ENCODE results near the gene HIF3A. TPM values are rescaled to one million over a fixed set of nuclear protein-coding genes. Genes with fewer than 3 reads are reported as not detected.
A peak's percentile ranks its signal among the peaks of the same experiment; 100 is the strongest.

HIF3A gene
- total RNA-seq, 2 donors from 2014 or later = 41.6 to 71.9 TPM

DNA sequence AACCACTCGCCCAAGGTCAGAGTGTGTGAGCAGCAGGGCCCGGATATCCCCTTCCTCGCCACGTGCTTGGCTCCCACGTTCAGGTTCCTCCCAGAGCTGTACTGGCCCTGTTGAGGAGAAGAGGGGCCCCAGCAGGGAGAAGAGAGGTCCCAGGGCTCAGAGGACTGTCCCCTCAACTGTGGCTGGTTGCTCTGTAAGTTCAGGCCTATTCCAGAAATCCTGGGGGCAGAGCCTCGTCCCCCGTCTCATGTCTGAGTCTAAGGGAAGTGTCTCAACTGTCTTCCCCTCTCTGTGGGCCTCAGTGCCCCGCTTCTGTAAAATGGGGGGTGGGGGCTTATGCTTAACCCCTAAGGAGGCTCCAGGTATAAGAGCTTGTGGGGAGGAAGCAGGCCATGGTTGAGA lies 53.9 kb downstream of the HIF3A start:
- H3K4me3 ChIP-seq (ENCODE audit: low read length) = no peak overlapping the region
- peaks cover 3% of the 10 kb centered on the region for H3K4me1 ChIP-seq (ENCODE audit: control insufficient read depth, insufficient read depth, low read length)
- Mint-ChIP-seq H3K4me1 (peaks cover 31% of the 10 kb centered on the region), H3K36me3 (ENCODE audit: low read depth) (peaks cover 42% of the 10 kb centered on the region), H3K27me3 (ENCODE audit: insufficient read depth) (no peaks in the 10 kb centered on the region), H3K4me3 (no peak overlapping the region), H3K27ac (no peak overlapping the region), H3K9me3 (no peaks in the 10 kb centered on the region)
- TF ChIP-seq, protein P1, sequence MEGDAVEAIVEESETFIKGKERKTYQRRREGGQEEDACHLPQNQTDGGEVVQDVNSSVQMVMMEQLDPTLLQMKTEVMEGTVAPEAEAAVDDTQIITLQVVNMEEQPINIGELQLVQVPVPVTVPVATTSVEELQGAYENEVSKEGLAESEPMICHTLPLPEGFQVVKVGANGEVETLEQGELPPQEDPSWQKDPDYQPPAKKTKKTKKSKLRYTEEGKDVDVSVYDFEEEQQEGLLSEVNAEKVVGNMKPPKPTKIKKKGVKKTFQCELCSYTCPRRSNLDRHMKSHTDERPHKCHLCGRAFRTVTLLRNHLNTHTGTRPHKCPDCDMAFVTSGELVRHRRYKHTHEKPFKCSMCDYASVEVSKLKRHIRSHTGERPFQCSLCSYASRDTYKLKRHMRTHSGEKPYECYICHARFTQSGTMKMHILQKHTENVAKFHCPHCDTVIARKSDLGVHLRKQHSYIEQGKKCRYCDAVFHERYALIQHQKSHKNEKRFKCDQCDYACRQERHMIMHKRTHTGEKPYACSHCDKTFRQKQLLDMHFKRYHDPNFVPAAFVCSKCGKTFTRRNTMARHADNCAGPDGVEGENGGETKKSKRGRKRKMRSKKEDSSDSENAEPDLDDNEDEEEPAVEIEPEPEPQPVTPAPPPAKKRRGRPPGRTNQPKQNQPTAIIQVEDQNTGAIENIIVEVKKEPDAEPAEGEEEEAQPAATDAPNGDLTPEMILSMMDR (conservative IDR thresholded peaks at IDR 0.05) = no peak
- no peak for DNase-seq
- H3K9me3 ChIP-seq (ENCODE audit: control insufficient read depth, low read length) = no peaks in the 10 kb centered on the region
- H3K27me3 ChIP-seq (ENCODE audit: control insufficient read depth, insufficient read depth, low read length, poor library complexity, severe bottlenecking) = no peaks in the 10 kb centered on the region
- no peak overlapping the region for H3K27ac ChIP-seq (ENCODE audit: low read depth, low read length)
- H3K36me3 ChIP-seq (ENCODE audit: control insufficient read depth, insufficient read depth, low read length) = peaks cover 42% of the 10 kb centered on the region
- H3K9ac ChIP-seq (ENCODE audit: extremely low read depth, low read length, poor library complexity, severe bottlenecking) = no peak overlapping the region
- 73 to 85% methylated on average over 7 to 8 of the region's 8 CpGs for WGBS, 2 experiments (ENCODE audit: insufficient coverage in 1 of 2, insufficient read length in 1 of 2)

DNA sequence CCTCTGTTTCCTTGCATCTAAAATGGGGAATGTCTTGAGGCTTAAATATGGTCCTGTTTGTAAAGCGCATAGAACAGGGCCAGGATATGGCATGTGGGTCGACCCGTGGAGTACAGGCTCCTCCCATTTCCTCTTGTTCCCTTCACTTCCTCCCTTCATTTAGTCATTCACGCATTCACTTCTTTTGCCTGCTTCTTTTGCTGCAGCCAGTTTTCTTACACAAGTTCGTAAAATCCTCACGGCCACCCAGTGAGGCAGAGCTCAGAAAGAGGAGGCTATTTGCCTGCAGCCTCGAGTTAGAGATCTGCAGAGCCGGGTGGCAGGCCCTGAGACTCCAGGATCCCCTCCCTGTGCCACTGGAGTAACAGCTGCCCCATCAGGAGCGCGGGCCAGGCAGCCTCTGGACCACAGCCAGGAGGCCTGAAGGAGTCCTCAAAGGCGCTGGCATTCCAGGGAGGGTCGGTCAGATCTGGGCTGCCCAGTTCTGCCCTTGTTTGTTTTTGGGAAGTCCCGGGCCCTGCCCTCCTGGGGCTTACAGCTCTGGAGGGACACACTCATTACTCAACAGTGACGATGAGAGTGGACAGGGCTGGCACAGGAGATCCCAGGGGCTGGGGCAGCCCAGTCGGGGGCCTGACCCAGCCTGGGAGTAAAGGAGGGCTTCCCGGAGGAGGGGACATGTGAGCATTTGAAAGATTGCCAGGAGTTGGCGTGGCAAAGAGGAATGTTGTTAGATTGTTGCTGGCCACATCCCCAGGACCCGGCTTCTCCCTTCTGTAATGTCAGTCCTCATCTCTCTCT lies 54.6 kb downstream of the HIF3A start:
- Mint-ChIP-seq H3K36me3 (ENCODE audit: low read depth) (peaks cover 47% of the 10 kb centered on the region), H3K4me1 (peaks cover 29% of the 10 kb centered on the region), H3K9me3 (no peaks in the 10 kb centered on the region), H3K27ac (peak overlapping the region; percentile 15), H3K4me3 (no peak overlapping the region), H3K27me3 (ENCODE audit: insufficient read depth) (no peaks in the 10 kb centered on the region)
- TF ChIP-seq, protein P1 (conservative IDR thresholded peaks at IDR 0.05) = no peak
- 91 to 92% methylated on average over 17 to 18 of the region's 18 CpGs for WGBS, 2 experiments (ENCODE audit: insufficient coverage in 1 of 2, insufficient read length in 1 of 2)
- Histone ChIP-seq H3K36me3 (ENCODE audit: control insufficient read depth, insufficient read depth, low read length) (peaks cover 48% of the 10 kb centered on the region), H3K27ac (ENCODE audit: low read depth, low read length) (no peak overlapping the region), H3K9me3 (ENCODE audit: control insufficient read depth, low read length) (no peaks in the 10 kb centered on the region), H3K4me1 (ENCODE audit: control insufficient read depth, insufficient read depth, low read length) (peaks cover 3% of the 10 kb centered on the region), H3K4me3 (ENCODE audit: low read length) (no peak overlapping the region), H3K27me3 (ENCODE audit: control insufficient read depth, insufficient read depth, low read length, poor library complexity, severe bottlenecking) (no peaks in the 10 kb centered on the region), H3K9ac (ENCODE audit: extremely low read depth, low read length, poor library complexity, severe bottlenecking) (no peak overlapping the region)
- no peak for DNase-seq

DNA sequence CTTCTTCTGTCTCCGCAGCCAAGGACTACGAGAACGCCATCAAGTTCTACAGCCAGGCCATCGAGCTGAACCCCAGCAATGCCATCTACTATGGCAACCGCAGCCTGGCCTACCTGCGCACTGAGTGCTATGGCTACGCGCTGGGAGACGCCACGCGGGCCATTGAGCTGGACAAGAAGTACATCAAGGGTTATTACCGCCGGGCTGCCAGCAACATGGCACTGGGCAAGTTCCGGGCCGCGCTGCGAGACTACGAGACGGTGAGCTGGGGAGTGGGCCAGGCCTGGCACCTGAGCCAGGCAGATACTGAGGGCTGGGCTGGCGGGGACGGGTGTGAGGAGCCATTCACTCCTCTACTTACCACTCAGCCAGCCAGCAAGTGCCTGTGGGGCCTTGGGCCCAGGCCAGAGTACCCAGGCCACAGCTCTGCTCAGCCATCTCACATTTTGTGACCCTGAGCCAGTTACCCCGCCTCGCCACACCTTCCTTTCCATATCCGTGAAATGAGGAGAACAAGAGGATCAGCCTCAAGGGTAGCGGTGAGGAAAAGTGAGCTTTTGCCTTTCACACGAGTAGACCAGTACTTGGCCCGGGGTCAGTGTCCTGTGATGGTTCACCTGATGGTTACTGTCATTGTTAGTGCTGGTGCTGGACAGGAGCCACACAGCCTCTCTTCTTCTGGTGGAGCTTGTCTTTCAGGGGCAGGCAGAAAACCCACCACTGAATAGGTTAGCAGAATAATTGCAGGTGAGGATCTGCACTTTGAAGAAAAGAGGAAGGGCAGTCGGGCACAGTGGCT lies 57.1 kb downstream of the HIF3A start:
- Histone ChIP-seq H3K9me3 (ENCODE audit: control insufficient read depth, low read length) (no peaks in the 10 kb centered on the region), H3K4me3 (ENCODE audit: low read length) (no peak overlapping the region), H3K27me3 (ENCODE audit: control insufficient read depth, insufficient read depth, low read length, poor library complexity, severe bottlenecking) (no peaks in the 10 kb centered on the region), H3K36me3 (ENCODE audit: control insufficient read depth, insufficient read depth, low read length) (peaks cover 67% of the 10 kb centered on the region), H3K4me1 (ENCODE audit: control insufficient read depth, insufficient read depth, low read length) (peaks cover 10% of the 10 kb centered on the region), H3K9ac (ENCODE audit: extremely low read depth, low read length, poor library complexity, severe bottlenecking) (no peak overlapping the region), H3K27ac (ENCODE audit: low read depth, low read length) (no peak overlapping the region)
- H3K9me3 Mint-ChIP-seq = no peaks in the 10 kb centered on the region
- H3K27ac Mint-ChIP-seq = no peak overlapping the region
- H3K4me3 Mint-ChIP-seq = no peak overlapping the region
- 94 to 96% methylated on average over 17 to 28 of the region's 28 CpGs for WGBS, 2 experiments (ENCODE audit: insufficient coverage in 1 of 2, insufficient read length in 1 of 2)
- no peak for DNase-seq
- peaks cover 37% of the 10 kb centered on the region for H3K4me1 Mint-ChIP-seq
- H3K27me3 Mint-ChIP-seq (ENCODE audit: insufficient read depth) = no peaks in the 10 kb centered on the region
- TF ChIP-seq, protein P1 (conservative IDR thresholded peaks at IDR 0.05) = no peak
- H3K36me3 Mint-ChIP-seq (ENCODE audit: low read depth) = peaks cover 55% of the 10 kb centered on the region

All from endodermal cell (in vitro differentiated cells).